IMR-90 (cell line): ENCODE data around the gene DENND1A. TPM values are rescaled to one million over a fixed set of nuclear protein-coding genes. Genes with fewer than 3 reads are reported as not detected.

Experiments used
- ATAC-seq: fragments of 200-7000 bp; cut with Tn5 transposase; 2 replicates; pipeline ENCODE4 v1.9.1; 2020; ENCODE audit warnings: low read depth, mild to moderate bottlenecking, moderate library complexity
- BruUV-seq: library from RNA; stranded (reverse); fragments of 400-500 nt; replicated peaks from 2 replicates; lab custom pipeline; 2021; lab: Mats Ljungman, UMichigan
- CTCF ChIA-PET: fragments of 300-600 bp; formaldehyde crosslinking; extraction: SDS; loops from one replicate; lab custom pipeline; 2021; ENCODE audit warnings: antibody characterized with exemption; lab: Yijun Ruan, JAX
- POLR2A ChIA-PET: fragments of 300-600 bp; sonication (Branson Sonifier 250); formaldehyde crosslinking; loops from one replicate; lab custom pipeline; 2022; ENCODE audit warnings: antibody characterized with exemption; ENCODE audit not compliant: unreplicated experiment; lab: Charles Lee
- DNase-seq: peaks from one replicate; pipeline ENCODE4 v3.0.0; 2013
- H2AFZ ChIP-seq: replicated peaks from 2 replicates; pipeline ENCODE3; 2013; ENCODE audit warnings: low read length, mild to moderate bottlenecking; ENCODE audit not compliant: poor library complexity
- H2AK5ac ChIP-seq: 2 replicates; pipeline ENCODE4 v1.6.1; 2013; ENCODE audit warnings: low read depth, low read length, inconsistent platforms
- H2AK9ac ChIP-seq: replicated peaks from 2 replicates; pipeline ENCODE3; 2013; ENCODE audit warnings: mild to moderate bottlenecking, low read depth, low read length, moderate library complexity; ENCODE audit not compliant: poor library complexity
- H2BK120ac ChIP-seq: 2 replicates; pipeline ENCODE4 v1.6.1; 2013; ENCODE audit warnings: low read depth, low read length, inconsistent platforms
- H2BK15ac ChIP-seq: 3 replicates; pipeline ENCODE4 v1.6.1; 2013; ENCODE audit warnings: low read depth, low read length, inconsistent platforms
- H2BK20ac ChIP-seq: 2 replicates; pipeline ENCODE4 v1.6.1; 2013; ENCODE audit warnings: low read depth, mild to moderate bottlenecking, inconsistent platforms, low read length, moderate library complexity
- H2BK5ac ChIP-seq: 2 replicates; pipeline ENCODE4 v1.6.1; 2013; ENCODE audit warnings: mild to moderate bottlenecking, low read depth, low read length, inconsistent platforms; ENCODE audit not compliant: poor library complexity, severe bottlenecking
- H3K14ac ChIP-seq: replicated peaks from 2 replicates; pipeline ENCODE4 v1.6.1; 2013; ENCODE audit warnings: low read depth, low read length, inconsistent platforms
- H3K18ac ChIP-seq: 2 replicates; pipeline ENCODE4 v1.6.1; 2013; ENCODE audit warnings: low read depth, low read length, control low read depth
- H3K23ac ChIP-seq: 2 replicates; pipeline ENCODE4 v1.6.1; 2013; ENCODE audit warnings: low read depth, low read length, inconsistent platforms
- H3K27ac ChIP-seq: 2 replicates; pipeline ENCODE4 v1.5.1; 2013; ENCODE audit warnings: mild to moderate bottlenecking, control low read depth, low read length; ENCODE audit not compliant: insufficient read depth
- H3K27me3 ChIP-seq: 2 replicates; pipeline ENCODE4 v1.6.1; 2013; ENCODE audit warnings: low read length; ENCODE audit not compliant: control insufficient read depth, insufficient read depth
- H3K36me3 ChIP-seq: 2 replicates; pipeline ENCODE4 v1.6.1; 2013; ENCODE audit warnings: low read length, mixed read lengths; ENCODE audit not compliant: control insufficient read depth, insufficient read depth
- H3K4ac ChIP-seq: 2 replicates; pipeline ENCODE4 v1.6.1; 2013; ENCODE audit warnings: low read depth, low read length, inconsistent platforms
- H3K4me1 ChIP-seq: 2 replicates; pipeline ENCODE4 v1.6.1; 2013; ENCODE audit warnings: low read length, mixed read lengths; ENCODE audit not compliant: control insufficient read depth, insufficient read depth
- H3K4me2 ChIP-seq: 2 replicates; pipeline ENCODE4 v1.6.1; 2013; ENCODE audit warnings: low read depth, mild to moderate bottlenecking, control low read depth, low read length, moderate library complexity
- H3K4me3 ChIP-seq: 2 replicates; pipeline ENCODE4 v1.5.1; 2013; ENCODE audit warnings: low read depth, mild to moderate bottlenecking, control low read depth, low read length, moderate library complexity; ENCODE audit not compliant: insufficient read depth
- H3K56ac ChIP-seq: 2 replicates; pipeline ENCODE4 v1.6.1; 2013; ENCODE audit warnings: low read length, inconsistent platforms; ENCODE audit not compliant: insufficient read depth; ENCODE audit errors: extremely low read depth
- H3K79me1 ChIP-seq, 2 experiments: 2 replicates each; pipeline ENCODE4 v1.6.1; 2013; ENCODE audit warnings: low read length in 2 of 2, inconsistent platforms in 1 of 2, low read depth in 1 of 2
- H3K9ac ChIP-seq: 2 replicates; pipeline ENCODE4 v1.6.1; 2013; ENCODE audit warnings: low read depth, low read length, control low read depth
- H3K9me1 ChIP-seq: 2 replicates; pipeline ENCODE4 v1.6.1; 2013; ENCODE audit warnings: low read length, inconsistent platforms; ENCODE audit not compliant: insufficient read depth
- H3K9me3 ChIP-seq: 2 replicates; pipeline ENCODE4 v1.6.1; 2013; ENCODE audit warnings: low read length; ENCODE audit not compliant: control insufficient read depth, insufficient read depth
- H4K20me1 ChIP-seq: 2 replicates; pipeline ENCODE4 v1.6.1; 2013; ENCODE audit warnings: low read length, inconsistent platforms; ENCODE audit not compliant: insufficient read depth
- H4K5ac ChIP-seq: 2 replicates; pipeline ENCODE4 v1.6.1; 2013; ENCODE audit warnings: mild to moderate bottlenecking, low read depth, low read length, control low read depth
- H4K8ac ChIP-seq, 2 experiments: 2 replicates each; pipeline ENCODE4 v1.6.1; 2013; ENCODE audit warnings: low read depth in 2 of 2, low read length in 2 of 2, control low read depth in 1 of 2, inconsistent platforms in 1 of 2
- H4K91ac ChIP-seq: 2 replicates; pipeline ENCODE4 v1.6.1; 2013; ENCODE audit warnings: low read depth, low read length, inconsistent platforms; ENCODE audit not compliant: insufficient read depth
- BHLHE40 ChIP-seq: fragments of 150-350 bp; IDR thresholded peaks from 2 replicates; pipeline ENCODE4 v1.6.1; 2016; ENCODE audit warnings: mild to moderate bottlenecking, low read depth, low read length
- CEBPB ChIP-seq: IDR thresholded peaks from 2 replicates; pipeline ENCODE4 v1.6.1; 2012; ENCODE audit warnings: low read depth, low read length, improper control_type of control experiment
- CTCF ChIP-seq: conservative IDR thresholded peaks from 2 replicates; pipeline ENCODE4 v1.5.1; 2012; ENCODE audit warnings: mild to moderate bottlenecking, low read depth, low read length, improper control_type of control experiment
- ELK1 ChIP-seq: fragments of 150-350 bp; IDR thresholded peaks from 2 replicates; pipeline ENCODE4 v1.6.1; 2016; ENCODE audit warnings: low read depth, mild to moderate bottlenecking, low read length, moderate library complexity, borderline replicate concordance
- MAFK ChIP-seq: IDR thresholded peaks from 2 replicates; pipeline ENCODE4 v1.6.1; 2012; ENCODE audit warnings: low read depth, low read length, improper control_type of control experiment
- MAZ ChIP-seq: IDR thresholded peaks from 2 replicates; pipeline ENCODE4 v1.6.1; 2012; ENCODE audit warnings: low read depth, mild to moderate bottlenecking, low read length, improper control_type of control experiment, moderate library complexity, borderline replicate concordance
- POLR2A ChIP-seq: IDR thresholded peaks from 2 replicates; pipeline ENCODE4 v1.6.1; 2012; ENCODE audit warnings: mild to moderate bottlenecking, low read depth, low read length
- RAD21 ChIP-seq: IDR thresholded peaks from 2 replicates; pipeline ENCODE4 v1.6.1; 2012; ENCODE audit warnings: low read length, improper control_type of control experiment
- RCOR1 ChIP-seq: IDR thresholded peaks from 2 replicates; pipeline ENCODE4 v1.6.1; 2012; ENCODE audit warnings: mild to moderate bottlenecking, low read length, improper control_type of control experiment; ENCODE audit not compliant: insufficient replicate concordance
- RFX5 ChIP-seq: IDR thresholded peaks from 2 replicates; pipeline ENCODE4 v1.8.0; 2012; ENCODE audit warnings: low read depth, mild to moderate bottlenecking, low read length, moderate library complexity
- USF2 ChIP-seq: fragments of 150-350 bp; IDR thresholded peaks from 2 replicates; pipeline ENCODE4 v1.6.1; 2017; ENCODE audit warnings: mild to moderate bottlenecking, antibody characterized with exemption, low read length, low read depth
- WGBS, 2 experiments: methylation state at CpG; one replicate each; pipeline versions ENCODE4 v1.1.5 to v1.1.7; 2013; ENCODE audit warnings: missing lambda C conversion rate in 2 of 2; ENCODE audit not compliant: insufficient read length in 1 of 2; ENCODE audit errors: extremely low coverage in 2 of 2; 5-methylcytosine and 5-hydroxymethylcytosine counted together
- dilution Hi-C: fragments of 300-500 bp; cut with HindIII; formaldehyde crosslinking; loops from one replicate; pipeline ENCODE4 v1.14.3; 2018; ENCODE audit warnings: low sequenced_read_pairs; ENCODE audit not compliant: unreplicated experiment
- in situ Hi-C: fragments of 300-500 bp; cut with MboI; formaldehyde crosslinking; loops from 3 replicates; pipeline ENCODE4 v1.14.3; 2019; ENCODE audit warnings: low sequenced_read_pairs, inconsistent platforms, mixed read lengths
- intact Hi-C: fragments of 100-400 bp; cut with micrococcal nuclease; formaldehyde crosslinking; loops from 2 replicates; pipeline ENCODE4 v1.10.0; 2022
- polyA plus RNA-seq, 3 experiments: library from polyadenylated mRNA; depleted of rRNA; stranded (reverse); fragments of >200 nt; gene quantifications; 2 replicates each; pipeline ENCODE4 v1.2.3, GENCODE V29; 2012; ENCODE audit warnings: low replicate concordance in 1 of 3
- total RNA-seq: library from RNA; depleted of rRNA; stranded (reverse); fragments of >200 nt; gene quantifications from 2 replicates; pipeline ENCODE4 v1.2.3, GENCODE V29; 2012

The DENND1A gene
- total and polyA plus RNA-seq, 2 of the 4 experiments (the other 2 are of a cell fraction) = 21.4 to 27.6 TPM

- H3K79me1 ChIP-seq = no peaks in the 10 kb centered on the region
- H2AFZ ChIP-seq = no peak overlapping the region
- no peak overlapping the region for H3K18ac ChIP-seq
- H4K5ac ChIP-seq = no peak overlapping the region
- peaks cover 2% of the 10 kb centered on the region; the same call in 1 of the 2 replicates for H3K4me1 ChIP-seq
- BruUV-seq = no TSS peak
- no peak overlapping the region for H3K56ac ChIP-seq
- dilution Hi-C loops (no loop called here), intact Hi-C loops (no loop called here), in situ Hi-C loops (no loop called here)
- no peak for ATAC-seq
- H4K8ac ChIP-seq = no peak overlapping the region
- H3K14ac ChIP-seq = no peak overlapping the region
- no peak for DNase-seq
- H4K91ac ChIP-seq = no peak overlapping the region
- no peak overlapping the region for H2AK5ac ChIP-seq
- no peak overlapping the region for H3K9ac ChIP-seq
- no peak overlapping the region for H3K4me2 ChIP-seq
- WGBS, 2 experiments = 68% methylated on average over 3 of the region's 3 CpGs; no CpG with 5 or more reads in 1 of the 2 experiments
- H3K4me3 ChIP-seq = no peak overlapping the region
- H2BK15ac ChIP-seq = no peak overlapping the region
- H2BK20ac ChIP-seq = no peak overlapping the region
- H2BK120ac ChIP-seq = no peak overlapping the region
- H3K27ac ChIP-seq = no peak overlapping the region
- CTCF ChIA-PET = no interaction called here
- no peak overlapping the region for H2BK5ac ChIP-seq
- H3K9me1 ChIP-seq = no peaks in the 10 kb centered on the region
- no peaks in the 10 kb centered on the region for H3K9me3 ChIP-seq
- H2AK9ac ChIP-seq = no peak overlapping the region
- no peaks in the 10 kb centered on the region for H3K36me3 ChIP-seq
- no peaks in the 10 kb centered on the region for H4K20me1 ChIP-seq
- no peak for TF ChIP-seq RFX5
- no peak for TF ChIP-seq RAD21
- TF ChIP-seq CEBPB = no peak
- TF ChIP-seq RCOR1 = no peak
- no peak for TF ChIP-seq BHLHE40
- TF ChIP-seq MAFK = no peak
- TF ChIP-seq POLR2A = no peak
- TF ChIP-seq USF2 = no peak
- TF ChIP-seq ELK1 = no peak
- no peak for TF ChIP-seq MAZ
- no peak for TF ChIP-seq CTCF
- H3K27me3 ChIP-seq = peaks cover 51% of the 10 kb centered on the region
- H3K4ac ChIP-seq = no peak overlapping the region
- H3K23ac ChIP-seq = no peak overlapping the region
- POLR2A ChIA-PET = interaction anchor here (0.5 kb wide), 1 partner anchor 12 kb away, joined by 7 read pairs; no protein-coding TSS in a partner anchor
These were observed 560.6 kb downstream of the DENND1A start for GRCh38 chr9:123369296-123369695.
